NCI-H2196 (cell line): ENCODE measurements around the gene NME2.

Experiments used
- DNase-seq: peaks from one replicate; lab custom pipeline; 2025; ENCODE audit not compliant: unreplicated experiment; lab: John Stamatoyannopoulos, UW

Gene NME2

GRCh38 chr17:51200295-51200694, 34.1 kb downstream of the NME2 start:
- no peak for DNase-seq

- no peak for DNase-seq
These were observed 34.6 kb downstream of the NME2 start for GRCh38 chr17:51200846-51201245.

GRCh38 chr17:51203838-51204237, 37.6 kb downstream of the NME2 start:
- DNase-seq, result no peak

- DNase-seq, result no peak
These were observed 48.7 kb downstream of the NME2 start for GRCh38 chr17:51214920-51215319.

GRCh38 chr17:51217946-51218345, 51.7 kb downstream of the NME2 start:
- peak; percentile 20 for DNase-seq

GRCh38 chr17:51221322-51221721, 55.1 kb downstream of the NME2 start:
- no peak for DNase-seq
